HT-29 (cell line): Measurements from ENCODE around the gene HELZ2. TPM values are rescaled to one million over a fixed set of nuclear protein-coding genes. Genes with fewer than 3 reads are reported as not detected.
"Not testable (repeated sequence)": the region's sequence is repeated elsewhere in the genome, so short reads cannot be mapped to it uniquely, and the experiment has no call there.

Experiments used
- DNase-seq: peaks from one replicate; pipeline ENCODE4 v3.0.0-alpha.2; 2015; ENCODE audit warnings: low spot score
- total RNA-seq: library from RNA; depleted of rRNA; stranded (reverse); fragments of >200 nt; shearing (Covaris generic); gene quantifications from 2 replicates; pipeline ENCODE4 v1.2.3, GENCODE V29; 2014; rRNA removed

Gene HELZ2, protein sequence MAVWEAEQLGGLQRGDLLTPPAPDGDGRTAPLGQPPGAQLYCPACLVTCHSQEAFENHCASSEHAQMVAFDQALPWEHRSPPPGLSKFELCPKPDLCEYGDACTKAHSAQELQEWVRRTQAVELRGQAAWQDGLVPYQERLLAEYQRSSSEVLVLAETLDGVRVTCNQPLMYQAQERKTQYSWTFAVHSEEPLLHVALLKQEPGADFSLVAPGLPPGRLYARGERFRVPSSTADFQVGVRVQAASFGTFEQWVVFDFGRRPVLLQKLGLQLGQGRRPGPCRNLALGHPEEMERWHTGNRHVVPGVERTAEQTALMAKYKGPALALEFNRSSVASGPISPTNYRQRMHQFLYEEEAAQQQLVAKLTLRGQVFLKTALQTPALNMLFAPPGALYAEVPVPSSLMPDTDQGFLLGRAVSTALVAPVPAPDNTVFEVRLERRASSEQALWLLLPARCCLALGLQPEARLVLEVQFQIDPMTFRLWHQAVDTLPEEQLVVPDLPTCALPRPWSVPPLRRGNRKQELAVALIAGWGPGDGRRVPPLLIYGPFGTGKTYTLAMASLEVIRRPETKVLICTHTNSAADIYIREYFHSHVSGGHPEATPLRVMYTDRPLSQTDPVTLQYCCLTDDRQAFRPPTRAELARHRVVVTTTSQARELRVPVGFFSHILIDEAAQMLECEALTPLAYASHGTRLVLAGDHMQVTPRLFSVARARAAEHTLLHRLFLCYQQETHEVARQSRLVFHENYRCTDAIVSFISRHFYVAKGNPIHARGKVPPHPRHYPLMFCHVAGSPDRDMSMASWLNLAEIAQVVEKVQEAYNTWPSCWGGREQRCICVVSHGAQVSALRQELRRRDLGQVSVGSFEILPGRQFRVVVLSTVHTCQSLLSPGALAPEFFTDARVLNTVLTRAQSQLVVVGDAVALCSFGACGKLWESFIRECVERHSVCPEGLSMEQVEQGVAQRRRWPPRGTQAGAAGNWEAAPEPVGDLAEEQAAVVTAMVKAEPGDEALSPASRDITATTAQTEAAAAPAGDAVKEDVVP (N-terminal part only)
- 109 and 163 TPM in 2 replicates for total RNA-seq

DNA sequence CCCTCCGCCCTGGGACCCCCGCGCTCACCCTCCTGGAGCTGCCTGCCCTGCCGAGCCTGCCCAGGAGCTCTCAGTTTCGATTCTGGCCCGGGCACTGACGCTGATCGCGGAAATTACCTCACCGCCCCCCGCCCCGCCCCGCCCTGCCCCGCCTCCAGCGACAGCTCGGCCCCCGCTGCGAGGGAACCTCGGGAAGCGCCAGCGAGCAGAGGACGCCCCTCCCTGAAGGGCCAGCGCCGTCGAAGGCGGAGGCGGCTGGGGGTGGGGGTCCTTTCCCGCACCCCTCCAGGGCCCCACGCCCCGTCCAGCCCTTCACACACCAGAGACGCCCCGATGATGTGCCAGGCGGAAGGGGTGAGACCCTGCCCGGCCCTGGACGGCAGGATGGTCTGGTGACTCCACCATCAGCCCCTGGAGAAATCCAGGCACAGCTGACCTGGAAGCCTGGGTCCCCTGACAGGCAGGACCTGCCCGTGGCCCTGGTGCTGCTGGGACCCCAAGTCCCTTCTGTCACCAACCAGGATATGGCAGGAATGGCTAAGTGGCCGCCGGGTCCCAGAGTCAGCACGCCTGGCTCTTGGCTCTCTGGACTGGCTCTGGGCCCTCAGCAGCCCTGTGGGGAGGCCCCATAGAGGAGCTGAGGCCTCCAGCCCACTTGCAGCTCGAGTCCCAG is at the start of gene HELZ2:
TSS of gene HELZ2 (minus strand) at position 84 of the 673 bp plus-strand sequence. CDS start 1,854 bp downstream, outside the sequence.
- peak; percentile 63 for DNase-seq

DNA sequence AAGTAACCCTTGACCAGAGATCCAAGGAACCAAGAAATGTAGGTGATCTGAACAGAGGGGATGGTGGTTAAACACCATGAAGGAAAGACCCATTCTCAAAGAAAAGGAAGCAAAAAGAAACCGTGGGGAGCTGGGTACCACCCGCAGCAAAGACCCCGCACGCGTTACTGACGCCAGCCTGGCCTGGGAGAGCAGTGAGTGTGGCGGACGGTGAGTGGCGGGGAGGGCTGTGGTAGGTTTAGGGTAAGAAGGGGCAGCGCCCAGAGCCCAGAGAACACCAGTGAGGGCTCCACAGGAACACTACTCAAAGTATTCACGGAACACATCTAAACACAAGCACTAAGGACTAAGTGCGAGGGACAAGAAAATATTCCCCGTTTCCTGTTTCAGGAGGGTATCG is 48.7 kb upstream of the HELZ2 start:
- no peak for DNase-seq

DNA sequence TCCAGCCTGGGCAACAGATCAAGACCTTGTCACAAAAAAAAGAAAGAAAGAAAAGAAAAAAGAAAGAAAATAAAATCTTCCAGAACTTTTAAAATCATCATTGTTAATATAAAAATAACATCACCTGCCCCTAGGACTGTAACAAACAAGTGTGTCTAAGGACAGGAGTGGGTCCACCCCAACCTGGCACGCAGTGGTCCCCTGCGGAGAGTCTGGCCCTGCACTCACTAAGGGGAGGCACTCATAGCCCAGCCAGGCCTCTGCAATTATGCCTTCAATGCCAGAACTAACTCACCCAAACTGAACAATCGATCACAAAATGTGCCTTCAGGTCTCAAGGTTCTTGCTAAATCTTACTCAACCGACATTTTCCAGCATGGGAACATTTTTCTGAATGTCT is 48.1 kb upstream of the HELZ2 start:
- DNase-seq = no peak

DNA sequence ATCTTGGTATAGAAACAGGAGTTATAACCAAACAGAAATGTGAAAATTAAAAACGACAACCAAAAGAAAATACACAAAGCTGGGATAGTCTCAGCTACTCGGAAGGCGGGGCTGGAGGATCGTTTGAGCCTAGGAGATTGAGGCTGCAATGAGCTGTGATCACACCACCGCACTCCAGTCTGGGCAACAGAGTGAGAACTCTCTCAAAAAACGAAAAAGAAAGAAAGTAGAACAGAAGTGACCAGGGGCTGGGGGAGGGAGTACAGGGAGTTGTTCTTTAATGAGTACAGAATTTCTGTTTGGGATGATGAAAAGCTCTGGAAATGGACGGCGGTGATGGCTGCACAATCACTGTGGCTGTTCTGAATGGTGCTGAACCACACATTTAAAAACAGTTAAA is 47.0 kb upstream of the HELZ2 start:
- no peak for DNase-seq

DNA sequence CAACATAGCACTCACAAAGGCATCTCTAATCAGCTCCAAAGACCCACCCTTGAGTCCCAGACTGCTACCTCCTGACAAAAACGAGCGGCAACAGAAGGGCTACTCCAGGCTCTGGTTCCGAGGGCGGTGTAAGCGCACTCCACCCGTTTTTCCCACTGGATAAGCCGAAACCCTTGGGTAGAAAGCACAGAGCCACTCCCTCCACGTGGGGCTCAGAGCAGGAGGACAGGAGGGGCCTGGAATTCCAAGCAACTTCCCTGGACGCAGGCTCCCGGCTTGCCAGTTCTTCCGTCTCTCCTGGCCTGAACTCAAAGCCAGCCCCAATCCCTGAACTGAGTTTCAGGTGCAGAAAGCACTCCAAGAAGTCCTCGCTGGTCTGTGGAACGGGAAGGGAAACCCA is 45.5 kb upstream of the HELZ2 start:
- no peak for DNase-seq

DNA sequence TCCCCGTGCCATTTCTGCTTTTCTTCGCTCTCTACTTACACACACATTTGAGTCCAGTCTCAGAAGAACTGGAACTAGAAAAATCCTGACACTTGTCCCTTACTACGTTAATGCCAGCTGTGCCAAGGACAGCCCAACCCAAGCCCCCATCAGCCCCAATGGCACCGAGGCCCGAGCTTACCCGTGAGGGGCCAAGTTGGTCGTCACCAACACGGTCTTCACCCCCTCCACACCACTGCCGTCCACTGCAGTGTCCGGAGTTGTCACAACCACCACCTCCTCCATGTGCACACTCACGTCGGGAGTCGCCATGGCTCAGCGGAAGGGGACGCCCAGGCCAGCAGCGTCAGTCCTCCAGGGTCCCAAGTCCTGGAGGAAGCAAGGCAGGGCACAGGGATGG is 45.0 kb upstream of the HELZ2 start:
- no peak for DNase-seq

DNA sequence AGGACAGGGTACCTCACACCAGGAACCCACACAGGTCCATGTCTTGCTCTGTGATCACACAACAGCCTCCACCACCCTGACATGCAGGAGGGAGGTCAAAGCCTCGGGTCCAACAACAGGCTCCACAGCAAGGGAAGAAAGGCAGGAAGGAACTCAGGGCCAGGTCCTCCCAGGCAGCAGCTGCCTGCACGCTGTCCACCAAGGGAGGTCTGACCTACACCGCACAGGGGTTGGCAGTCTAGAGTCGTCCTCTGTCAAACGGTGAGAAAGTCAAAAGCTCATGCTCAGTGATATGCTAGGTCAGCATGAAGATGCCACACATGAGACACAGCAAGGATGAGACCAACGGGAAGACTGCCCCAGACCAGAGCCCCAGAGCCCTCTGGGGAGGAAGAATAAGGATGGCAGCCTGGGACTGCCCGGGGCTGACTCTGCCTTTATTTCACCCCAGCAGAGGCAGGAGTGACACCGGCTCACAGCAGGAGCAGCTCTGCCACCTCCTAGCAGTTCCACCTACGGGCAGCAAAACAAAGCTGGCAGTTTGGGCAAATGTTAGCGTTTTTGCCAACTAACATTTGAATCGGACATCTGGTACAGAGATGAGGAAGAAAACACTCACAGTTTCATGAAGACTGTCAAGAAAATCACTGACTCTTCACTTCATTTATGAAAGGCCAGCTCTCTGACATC is 44.4 kb upstream of the HELZ2 start:
- no peak for DNase-seq

DNA sequence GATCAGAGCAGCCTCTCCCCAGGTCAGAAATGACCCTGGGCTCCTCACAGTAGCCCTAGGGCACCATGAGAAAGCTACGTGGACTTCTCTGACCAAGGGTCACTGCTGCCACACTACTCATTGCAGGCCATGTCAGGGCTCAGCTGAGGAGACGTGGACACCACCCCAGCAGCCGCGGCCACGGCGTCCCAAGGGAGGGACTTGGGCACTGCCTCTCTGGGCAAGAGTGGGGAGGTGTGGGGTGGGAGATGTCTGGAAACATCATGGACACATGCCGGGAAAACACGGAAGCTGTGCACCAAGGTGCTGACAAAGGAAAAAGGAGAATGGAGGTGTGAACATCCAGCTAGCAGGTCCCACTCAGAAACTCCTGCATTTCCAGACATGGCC is 43.8 kb upstream of the HELZ2 start:
- DNase-seq = no peak

DNA sequence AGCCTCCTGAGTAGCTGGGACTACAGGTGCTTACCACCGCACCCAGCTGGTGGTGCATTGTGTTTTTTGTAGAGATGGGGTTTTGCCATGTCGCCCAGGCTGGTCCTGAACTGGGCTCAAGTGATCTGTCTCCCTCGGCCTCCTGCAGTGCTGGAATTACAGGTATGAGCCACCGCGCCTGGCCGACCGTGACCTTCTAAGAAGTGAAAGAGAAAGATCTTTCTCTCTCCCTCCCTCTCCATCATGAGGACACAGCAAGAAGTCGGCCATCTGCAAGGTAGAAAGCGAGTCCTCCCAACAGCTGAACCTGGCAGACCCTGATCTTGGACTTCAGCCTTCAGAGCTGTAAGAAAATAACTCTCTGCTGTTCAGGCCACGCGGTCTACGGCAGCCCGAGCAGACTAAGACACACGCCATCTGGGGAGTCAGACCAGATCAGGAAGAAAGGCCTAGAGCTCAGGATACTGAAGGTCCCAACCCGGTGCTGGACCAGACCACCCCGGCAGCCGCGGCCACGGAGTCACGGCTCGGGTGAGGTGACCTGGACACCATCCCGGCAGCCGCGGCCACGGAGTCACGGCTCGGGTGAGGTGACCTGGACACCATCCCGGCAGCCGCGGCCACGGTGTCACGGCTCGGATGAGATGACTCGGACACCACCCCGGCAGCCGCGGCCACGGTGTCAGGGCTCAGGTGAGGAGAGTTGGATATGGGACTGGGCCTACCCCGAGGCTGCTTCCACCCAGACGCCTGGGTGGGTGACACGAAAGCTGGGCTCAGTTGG is 43.2 kb upstream of the HELZ2 start:
- DNase-seq = no peak

DNA sequence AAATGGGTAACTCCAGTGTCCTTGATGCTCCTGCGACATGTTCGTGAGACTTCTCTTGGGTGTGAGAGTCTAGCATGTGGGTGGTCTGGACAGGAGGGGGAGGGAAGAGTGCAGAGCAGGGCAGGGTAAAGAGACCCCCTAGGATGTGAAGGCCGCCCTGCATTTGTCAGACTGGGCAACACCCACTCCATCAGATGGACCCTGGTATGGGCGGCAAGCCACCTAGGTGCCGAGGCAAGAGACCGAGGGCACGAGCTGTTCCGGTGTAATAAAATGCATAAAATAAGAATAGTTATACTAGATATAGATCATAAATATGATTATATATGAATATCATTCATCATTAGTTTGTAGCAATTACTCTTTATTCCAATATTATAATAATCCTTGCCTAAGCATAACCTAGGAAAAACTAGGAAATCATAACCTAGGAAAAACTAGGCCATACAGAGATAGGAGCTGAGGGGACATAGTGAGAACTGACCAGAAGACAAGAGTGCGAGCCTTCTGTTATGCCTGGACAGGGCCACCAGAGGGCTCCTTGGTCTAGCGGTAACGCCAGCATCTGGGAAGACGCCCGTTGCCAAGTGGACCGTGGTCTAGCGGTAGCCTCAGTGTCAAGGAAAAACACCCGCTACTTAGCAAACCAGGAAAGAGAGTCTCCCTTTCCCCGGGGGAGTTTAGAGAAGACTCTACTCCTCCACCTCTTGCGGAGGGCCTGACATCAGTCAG is 40.0 kb upstream of the HELZ2 start:
- not testable (repeated sequence) for DNase-seq

DNA sequence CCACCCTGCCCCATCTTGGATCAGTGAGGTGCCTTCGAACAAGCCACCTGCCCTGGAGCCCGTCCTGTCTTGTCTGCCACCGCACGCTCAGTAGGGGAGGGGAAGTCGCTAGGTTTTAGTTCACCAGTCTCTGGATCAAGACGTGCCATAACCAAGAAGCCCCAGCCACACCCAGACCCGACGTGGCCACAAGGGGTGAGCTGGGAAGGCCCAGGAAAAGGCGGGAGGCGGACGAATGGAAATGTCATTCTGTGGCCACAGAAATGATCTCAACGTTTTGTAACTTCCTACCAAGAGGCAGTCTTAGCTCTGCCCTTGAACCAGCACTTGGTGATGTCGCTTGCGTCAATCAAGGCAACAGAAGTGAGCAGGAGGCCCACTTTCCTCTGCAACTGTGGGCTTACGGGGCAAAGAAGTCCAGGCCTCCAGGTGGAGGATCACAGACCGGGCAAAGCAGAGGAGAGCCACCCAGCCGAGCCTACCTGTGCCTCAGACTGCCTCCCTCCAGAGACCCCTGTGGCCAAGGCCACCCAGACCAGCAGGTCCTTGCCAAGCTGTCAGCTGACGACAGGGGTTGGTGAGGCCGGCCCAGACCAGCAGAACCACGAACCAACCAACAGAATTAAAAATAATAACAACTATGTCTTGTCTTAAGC is 38.4 kb upstream of the HELZ2 start:
- no peak for DNase-seq

DNA sequence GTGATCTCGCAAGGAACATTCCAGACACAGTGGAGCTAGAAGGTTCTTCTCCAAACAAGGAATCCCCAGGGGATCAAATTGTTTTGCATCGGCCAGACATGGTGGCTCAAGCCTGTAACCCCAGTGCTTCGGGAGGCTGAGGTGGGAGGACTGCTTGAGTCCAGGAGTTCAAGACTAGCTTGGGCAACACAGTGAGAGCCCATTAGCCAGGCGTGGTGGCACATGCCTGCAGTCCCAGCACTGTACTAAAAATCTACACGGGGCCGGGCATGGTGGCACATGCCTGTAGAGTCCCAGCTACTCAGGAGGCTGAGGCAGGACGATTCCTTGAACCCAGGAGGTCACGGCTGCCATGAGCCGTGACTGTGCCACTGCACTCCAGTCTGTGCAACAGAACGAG is 37.6 kb upstream of the HELZ2 start:
- no peak for DNase-seq

DNA sequence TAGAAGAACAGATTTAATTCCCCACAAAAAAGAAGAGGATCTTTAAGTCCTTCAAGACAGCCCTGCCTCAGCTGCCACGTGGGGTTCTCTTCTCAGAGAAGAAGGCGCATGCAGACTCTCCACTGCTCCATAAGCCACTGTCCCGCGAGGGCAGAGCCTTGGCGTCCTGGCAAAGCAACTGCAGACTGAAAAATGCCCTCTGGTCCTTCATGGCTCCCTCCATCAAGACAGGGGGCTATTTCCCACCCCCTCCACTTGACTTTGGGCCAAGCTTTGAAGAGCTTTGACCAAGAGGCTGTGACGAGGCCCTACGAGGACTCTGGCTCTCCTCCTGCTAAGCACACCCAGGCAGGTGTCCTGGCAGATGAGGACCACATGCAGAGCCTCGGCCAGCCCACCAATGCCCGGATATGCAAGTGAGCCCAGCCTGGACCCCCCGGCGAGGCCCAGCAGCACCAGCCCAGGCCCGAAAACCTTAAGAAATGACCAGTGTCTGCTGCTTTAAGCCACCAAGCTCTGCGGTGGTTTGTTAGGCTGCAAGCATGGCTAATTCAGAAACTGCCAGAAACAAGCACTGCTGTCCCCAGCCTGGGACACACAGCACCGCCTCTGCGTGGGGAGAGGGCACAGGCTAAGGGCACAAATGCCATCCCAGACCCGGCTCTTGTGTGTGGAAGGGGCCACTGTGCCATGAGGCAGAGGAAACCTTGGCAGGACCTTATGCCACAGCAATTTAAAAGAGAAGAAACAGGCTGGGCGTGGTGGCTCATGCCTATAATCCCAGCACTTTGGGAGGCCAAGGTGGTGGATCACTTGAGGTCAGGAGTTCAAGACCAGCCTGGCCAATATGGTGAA is 36.8 kb upstream of the HELZ2 start:
- no peak for DNase-seq

DNA sequence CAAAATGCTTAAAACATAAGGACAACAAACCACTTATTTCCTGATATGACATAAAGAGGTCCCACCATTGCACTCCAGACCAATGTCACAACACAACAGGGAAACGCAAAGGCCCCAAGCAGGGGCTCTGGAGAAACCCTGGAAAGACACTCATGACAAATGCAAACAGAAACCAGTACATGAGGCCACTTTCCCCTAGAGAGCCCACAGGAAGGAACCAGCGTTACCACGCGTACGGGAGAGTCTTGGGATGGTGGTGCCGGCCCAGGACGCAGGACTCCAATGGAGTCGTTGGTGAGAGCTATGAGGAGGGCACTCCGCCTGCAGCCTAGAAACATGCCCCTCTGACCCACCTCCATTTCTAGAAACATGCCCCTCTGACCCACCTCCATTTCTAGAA is 32.6 kb upstream of the HELZ2 start:
- DNase-seq = no peak

DNA sequence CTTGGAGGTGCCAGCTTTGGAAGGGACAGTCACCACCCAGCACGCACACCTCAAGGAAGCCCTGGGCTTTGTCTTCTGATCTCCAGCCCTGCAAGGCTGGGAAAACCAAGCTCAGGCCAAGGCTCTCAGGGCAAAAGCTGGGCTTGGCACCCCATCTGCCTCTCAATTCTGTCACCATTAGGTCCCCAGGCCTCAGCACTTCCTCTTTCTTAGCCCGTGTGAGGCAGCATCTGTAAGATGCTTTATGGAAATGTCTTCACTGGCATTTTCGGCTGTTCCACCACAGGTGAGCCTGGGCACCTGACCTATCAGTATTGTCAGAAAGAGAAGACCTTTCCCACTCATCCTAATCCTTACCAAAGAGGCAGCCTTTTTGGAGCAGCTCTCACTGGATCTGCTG is 28.3 kb upstream of the HELZ2 start:
- DNase-seq = no peak

DNA sequence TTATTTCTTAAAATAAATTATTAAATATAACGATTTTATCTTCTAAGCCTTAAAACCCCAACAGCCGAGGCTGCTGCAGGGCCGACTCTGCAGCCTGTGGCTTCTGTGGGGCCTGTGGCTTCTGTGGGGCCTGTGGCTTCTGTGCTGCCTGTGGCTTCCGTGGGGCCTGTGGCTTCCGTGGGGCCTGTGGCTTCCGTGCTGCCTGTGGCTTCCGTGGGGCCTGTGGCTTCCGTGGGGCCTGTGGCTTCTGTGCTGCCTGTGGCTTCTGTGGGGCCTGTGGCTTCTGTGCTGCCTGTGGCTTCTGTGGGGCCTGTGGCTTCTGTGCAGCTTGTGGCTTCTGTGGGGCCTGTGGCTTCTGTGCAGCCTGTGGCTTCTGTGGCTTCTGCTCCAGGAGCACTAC is 27.6 kb upstream of the HELZ2 start:
- not testable (repeated sequence) for DNase-seq

DNA sequence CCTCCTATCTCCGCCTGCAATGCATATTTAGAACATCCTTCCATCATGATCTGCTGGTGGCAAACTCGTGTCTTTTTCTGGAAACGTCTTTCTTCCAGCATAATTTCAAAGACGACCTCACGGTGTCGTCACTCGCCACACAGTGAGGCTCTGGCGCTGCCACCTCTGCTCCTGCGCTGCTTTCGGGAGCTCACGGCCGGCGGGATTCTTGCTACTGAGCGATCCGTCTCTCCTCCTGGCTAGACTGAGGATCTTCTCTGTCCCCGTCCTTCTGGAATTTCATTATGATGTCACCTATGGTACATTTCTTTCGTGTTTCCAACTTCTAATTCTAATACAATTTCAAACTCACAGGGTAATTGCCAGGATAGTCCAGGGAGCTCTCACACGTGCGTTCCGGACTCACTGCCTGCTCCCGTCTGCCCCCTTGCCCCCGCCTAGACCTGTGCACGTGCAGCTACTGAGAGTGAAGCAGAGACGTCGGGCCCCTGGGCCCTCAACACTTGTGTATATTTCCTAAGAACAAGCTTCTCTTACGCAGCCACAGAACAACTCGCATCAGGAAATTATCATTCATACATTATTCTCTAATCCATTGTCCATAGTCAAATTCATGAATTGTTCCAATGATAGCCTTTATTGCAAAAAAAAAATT is 25.5 kb upstream of the HELZ2 start:
- DNase-seq = no peak
